HUES48 (cell line): ENCODE results near the gene AADACL2.

Experiments
- H3K27ac ChIP-seq: one replicate; pipeline ENCODE4 v1.7.0; 2013; ENCODE audit warnings: low read depth, low read length, inconsistent platforms
- H3K27me3 ChIP-seq: 2 replicates; pipeline ENCODE4 v1.6.1; 2013; ENCODE audit warnings: mild to moderate bottlenecking, low read length; ENCODE audit not compliant: control insufficient read depth, insufficient read depth
- H3K36me3 ChIP-seq: 2 replicates; pipeline ENCODE4 v1.6.1; 2013; ENCODE audit warnings: low read length; ENCODE audit not compliant: control insufficient read depth, insufficient read depth
- H3K4me1 ChIP-seq: 2 replicates; pipeline ENCODE4 v1.6.1; 2013; ENCODE audit warnings: mild to moderate bottlenecking, low read length; ENCODE audit not compliant: control insufficient read depth, insufficient read depth
- H3K4me3 ChIP-seq: 2 replicates; pipeline ENCODE4 v1.5.1; 2013; ENCODE audit warnings: mild to moderate bottlenecking, low read depth, low read length
- H3K9ac ChIP-seq: 2 replicates; pipeline ENCODE4 v1.6.1; 2013; ENCODE audit warnings: mild to moderate bottlenecking, low read depth, low read length, moderate library complexity
- H3K9me3 ChIP-seq: 2 replicates; pipeline ENCODE4 v1.6.1; 2013; ENCODE audit warnings: low read length; ENCODE audit not compliant: control insufficient read depth, insufficient read depth

AADACL2 gene

GRCh38 chr3:151804267-151804666 lies 70.5 kb downstream of the AADACL2 start:
- Histone ChIP-seq H3K4me1 (no peaks in the 10 kb centered on the region), H3K4me3 (no peak overlapping the region), H3K9ac (no peak overlapping the region), H3K36me3 (no peaks in the 10 kb centered on the region), H3K27me3 (no peaks in the 10 kb centered on the region), H3K9me3 (peaks cover 7% of the 10 kb centered on the region), H3K27ac (no peak overlapping the region)

GRCh38 chr3:151806838-151807237 lies 73.1 kb downstream of the AADACL2 start:
- Histone ChIP-seq H3K9me3 (peaks cover 9% of the 10 kb centered on the region), H3K27ac (no peak overlapping the region), H3K4me3 (no peak overlapping the region), H3K9ac (no peak overlapping the region), H3K4me1 (no peaks in the 10 kb centered on the region), H3K27me3 (no peaks in the 10 kb centered on the region), H3K36me3 (no peaks in the 10 kb centered on the region)
